Measurements from ENCODE around the gene WIPI1. TPM values are rescaled to one million over a fixed set of nuclear protein-coding genes. Genes with fewer than 3 reads are reported as not detected.
A peak's percentile ranks its signal among the peaks of the same experiment; 100 is the strongest.

The WIPI1 gene
- total RNA-seq, 1 experiment from 2014 or later = 29.3 TPM

GRCh38 chr17:68428498-68429172 lies 28.7 kb downstream of the WIPI1 start:
- TF ChIP-seq ZNF232 (CRISPR knock-in tag; IDR thresholded peaks at IDR 0.05) (no peak), ZNF396 (CRISPR knock-in tag; IDR thresholded peaks at IDR 0.05; ENCODE audit: borderline replicate concordance) (no peak), USF1 (CRISPR knock-in tag; IDR thresholded peaks at IDR 0.05) (no peak), AR (CRISPR knock-in tag; IDR thresholded peaks at IDR 0.05) (no peak), TEAD4 (CRISPR knock-in tag; IDR thresholded peaks at IDR 0.05) (no peak)
- H3K27ac Mint-ChIP-seq = no peak overlapping the region
- POLR2A ChIA-PET = interaction anchor here (0.8 kb wide), 1 partner anchor 244 kb away, joined by 3 read pairs; no protein-coding TSS in a partner anchor
- no peaks in the 10 kb centered on the region for H3K27me3 Mint-ChIP-seq (ENCODE audit: low read depth)
- CTCF ChIA-PET = interaction anchor here (0.8 to 1.2 kb wide), 2 partner anchors 29 to 30 kb away, joined by 3 to 5 read pairs; no protein-coding TSS in a partner anchor
- ATAC-seq = no peak
- no peak overlapping the region for H3K4me3 Mint-ChIP-seq
- no peak for DNase-seq (ENCODE audit: low spot score)
- peaks cover 11% of the 10 kb centered on the region for H3K4me1 Mint-ChIP-seq
- no peaks in the 10 kb centered on the region for H3K9me3 Mint-ChIP-seq
- peaks cover 12% of the 10 kb centered on the region; the same call in 1 of the 2 replicates for H3K36me3 Mint-ChIP-seq

- Mint-ChIP-seq H3K4me1 (peaks cover 13% of the 10 kb centered on the region), H3K4me3 (no peak overlapping the region), H3K9me3 (no peaks in the 10 kb centered on the region), H3K27ac (no peak overlapping the region), H3K27me3 (ENCODE audit: low read depth) (no peaks in the 10 kb centered on the region), H3K36me3 (peaks cover 6% of the 10 kb centered on the region; the same call in 1 of the 2 replicates)
- ATAC-seq (no peak), DNase-seq (ENCODE audit: low spot score) (no peak)
- TF ChIP-seq CTCF (IDR thresholded peaks at IDR 0.05) (no peak), ZNF121 (CRISPR knock-in tag; IDR thresholded peaks at IDR 0.05) (peak; percentile 44; the same call in 1 of the 2 replicates), GRHL2 (CRISPR knock-in tag; IDR thresholded peaks at IDR 0.05; ENCODE audit: insufficient replicate concordance, severe bottlenecking) (no peak)
- ChIA-PET CTCF (interaction anchor here (0.9 to 1.8 kb wide), 5 partner anchors 9 to 68 kb away, joined by 3 to 5 read pairs (median 3); partner anchors contain the start of gene WIPI1), POLR2A (no interaction called here)
Measured at GRCh38 chr17:68427575-68427974, 29.7 kb downstream of the WIPI1 start.

GRCh38 chr17:68425979-68426378 lies 31.3 kb downstream of the WIPI1 start:
- CTCF ChIA-PET = interaction anchor here (1.8 kb wide), 1 partner anchor 10 kb away, joined by 5 read pairs; no protein-coding TSS in a partner anchor
- Mint-ChIP-seq H3K4me1 (peaks cover 19% of the 10 kb centered on the region), H3K36me3 (peaks cover 6% of the 10 kb centered on the region; the same call in 1 of the 2 replicates), H3K27ac (0 out of 2 replicates have a peak overlapping the region, but pooled peaks have one; percentile 47), H3K4me3 (no peak overlapping the region), H3K27me3 (ENCODE audit: low read depth) (no peaks in the 10 kb centered on the region), H3K9me3 (no peaks in the 10 kb centered on the region)
- no peak for ATAC-seq
- no peak for TF ChIP-seq ESRRA (CRISPR knock-in tag; IDR thresholded peaks at IDR 0.05; ENCODE audit: borderline replicate concordance)
- TF ChIP-seq CREB1 (CRISPR knock-in tag; IDR thresholded peaks at IDR 0.05) = no peak
- no peak for TF ChIP-seq CDX4 (CRISPR knock-in tag; IDR thresholded peaks at IDR 0.05; ENCODE audit: borderline replicate concordance)
- TF ChIP-seq KAT7 (CRISPR knock-in tag; IDR thresholded peaks at IDR 0.05; ENCODE audit: borderline replicate concordance) = no peak
- no peak for DNase-seq (ENCODE audit: low spot score)
- POLR2A ChIA-PET = no interaction called here

Measured in WTC11 (cell line).